WTC11 (cell line): ENCODE data around the gene ZMIZ1.

Experiments
- ATF2 ChIP-seq: sonication (generic); formaldehyde crosslinking; IDR thresholded peaks from 2 replicates; pipeline ENCODE4 v1.8.1; 2022; ENCODE audit warnings: low read depth, missing genetic modification reagents, borderline replicate concordance
- CTCF ChIP-seq: fragments of 200-600 bp; IDR thresholded peaks from 2 replicates; pipeline ENCODE4 v1.8.0; 2022; ENCODE audit warnings: antibody characterized with exemption
- E2F1 ChIP-seq: sonication (generic); formaldehyde crosslinking; IDR thresholded peaks from 2 replicates; pipeline ENCODE4 v1.8.0; 2022; ENCODE audit warnings: mild to moderate bottlenecking, missing genetic modification reagents
- GABPB1 ChIP-seq: sonication (generic); formaldehyde crosslinking; IDR thresholded peaks from 2 replicates; pipeline ENCODE4 v1.8.1; 2023; ENCODE audit warnings: mild to moderate bottlenecking, missing genetic modification reagents
- MAX ChIP-seq: sonication (generic); formaldehyde crosslinking; IDR thresholded peaks from 2 replicates; pipeline ENCODE4 v1.8.0; 2022; ENCODE audit warnings: mild to moderate bottlenecking, missing genetic modification reagents
- SP1 ChIP-seq: sonication (generic); formaldehyde crosslinking; conservative IDR thresholded peaks from 2 replicates; pipeline ENCODE4 v1.8.1; 2022; ENCODE audit warnings: missing genetic modification reagents

- TF ChIP-seq SP1 (no peak), CTCF (no peak), ATF2 (CRISPR knock-in tag) (no peak), GABPB1 (CRISPR knock-in tag) (no peak), MAX (CRISPR knock-in tag) (no peak), E2F1 (CRISPR knock-in tag) (no peak)
Observed at GRCh38 chr10:79082631-79083596, 14.1 kb downstream of the ZMIZ1 start.
